HG02970 (cell line): Measurements from ENCODE around the gene TACC3.
A peak's percentile ranks its signal among the peaks of the same experiment; 100 is the strongest.
"Not testable (repeated sequence)": the region's sequence is repeated elsewhere in the genome, so short reads cannot be mapped to it uniquely, and the experiment has no call there.

Source experiments
- ATAC-seq: cut with Tn5 transposase; IDR thresholded peaks from one replicate; pipeline ENCODE4 v1.9.1; 2021; ENCODE audit warnings: mild to moderate bottlenecking, moderate library complexity, moderate number of reproducible peaks; ENCODE audit not compliant: unreplicated experiment, low FRiP score

TACC3 gene

DNA sequence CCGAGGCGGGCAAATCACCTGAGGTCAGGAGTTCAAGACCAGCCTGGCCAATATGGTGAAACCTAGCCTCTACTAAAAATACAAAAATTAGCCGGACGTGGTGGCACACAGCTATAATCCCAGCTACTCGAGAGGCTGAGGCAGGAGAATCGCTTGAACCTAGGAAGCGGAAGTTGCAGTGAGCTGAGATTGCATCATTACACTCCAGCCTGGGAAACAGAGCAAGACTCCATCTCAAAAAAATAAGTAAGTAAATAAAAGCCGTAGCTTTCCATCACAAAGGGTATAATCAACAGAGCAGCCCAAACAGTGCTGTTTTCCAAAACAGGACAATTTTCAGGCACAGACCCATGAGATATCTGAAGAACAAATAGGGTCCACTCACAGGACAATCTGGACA is 19.6 kb upstream of the TACC3 start:
- ATAC-seq = not testable (repeated sequence)

DNA sequence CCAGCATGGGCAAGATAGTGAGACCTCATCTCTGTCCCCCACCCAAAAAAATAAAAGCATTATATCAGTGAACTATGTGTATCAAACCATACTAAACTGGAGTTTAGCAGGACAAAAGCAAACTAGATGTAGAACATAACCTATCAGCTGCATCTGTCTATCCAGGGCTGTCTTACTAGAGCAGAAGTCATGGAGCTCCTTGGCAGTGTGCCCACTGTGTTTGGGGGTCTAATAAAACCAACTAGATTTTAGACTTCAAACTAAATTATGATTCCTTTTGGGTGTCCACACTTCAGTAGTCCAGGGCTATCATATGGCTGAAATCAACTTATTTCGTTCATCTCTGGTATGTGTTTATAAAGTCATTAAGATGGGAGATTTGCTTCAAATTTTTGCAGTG is 17.5 kb upstream of the TACC3 start:
- ATAC-seq = no peak

- ATAC-seq = no peak
Observed at GRCh38 chr4:1705732-1706131, 15.6 kb upstream of the TACC3 start.

- no peak for ATAC-seq
Observed at GRCh38 chr4:1706358-1706757, 15.0 kb upstream of the TACC3 start.

DNA sequence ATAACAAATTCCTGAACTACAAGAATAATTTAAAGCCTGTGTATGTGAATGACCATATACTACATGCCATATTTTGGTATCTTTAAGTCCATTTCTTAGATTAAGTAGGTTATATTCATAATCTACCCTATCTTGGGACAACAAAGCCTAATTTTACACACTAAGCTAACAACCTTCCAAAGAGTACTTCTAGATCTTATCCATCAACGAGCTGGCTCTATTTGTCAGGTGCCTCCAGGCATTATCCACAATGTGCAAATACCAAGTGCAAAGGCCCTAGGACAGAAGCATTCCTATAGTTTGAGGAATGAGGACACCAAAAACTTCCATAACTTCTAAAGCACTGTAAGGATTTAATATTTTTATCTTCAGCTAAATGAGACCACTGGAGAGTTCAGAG is 12.7 kb upstream of the TACC3 start:
- ATAC-seq = no peak

DNA sequence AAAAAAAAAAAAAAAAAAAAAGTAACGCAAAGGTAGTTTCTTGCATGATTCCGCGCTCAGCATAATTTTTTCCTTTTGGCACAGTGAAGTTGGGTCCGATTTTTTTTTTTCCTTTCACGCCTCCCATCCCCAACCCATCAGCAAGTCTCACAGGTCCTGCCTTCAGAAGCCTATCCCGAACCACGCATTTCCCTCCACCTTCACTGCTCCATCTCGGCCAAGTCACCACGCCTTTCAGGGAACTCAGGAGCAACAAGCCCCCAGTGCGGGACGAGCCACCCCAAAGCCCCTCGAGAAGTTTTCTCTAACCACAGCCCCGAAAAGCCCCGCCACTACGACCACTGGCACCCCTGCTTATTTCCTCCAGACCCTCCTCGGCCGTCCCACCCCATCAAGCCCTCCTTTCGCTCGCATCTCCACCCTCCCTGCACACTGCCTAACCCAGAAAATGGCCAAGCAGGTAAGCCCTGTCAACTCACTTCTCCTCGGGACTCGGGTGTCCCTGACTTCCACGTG is 10.2 kb upstream of the TACC3 start:
- ATAC-seq = no peak

DNA sequence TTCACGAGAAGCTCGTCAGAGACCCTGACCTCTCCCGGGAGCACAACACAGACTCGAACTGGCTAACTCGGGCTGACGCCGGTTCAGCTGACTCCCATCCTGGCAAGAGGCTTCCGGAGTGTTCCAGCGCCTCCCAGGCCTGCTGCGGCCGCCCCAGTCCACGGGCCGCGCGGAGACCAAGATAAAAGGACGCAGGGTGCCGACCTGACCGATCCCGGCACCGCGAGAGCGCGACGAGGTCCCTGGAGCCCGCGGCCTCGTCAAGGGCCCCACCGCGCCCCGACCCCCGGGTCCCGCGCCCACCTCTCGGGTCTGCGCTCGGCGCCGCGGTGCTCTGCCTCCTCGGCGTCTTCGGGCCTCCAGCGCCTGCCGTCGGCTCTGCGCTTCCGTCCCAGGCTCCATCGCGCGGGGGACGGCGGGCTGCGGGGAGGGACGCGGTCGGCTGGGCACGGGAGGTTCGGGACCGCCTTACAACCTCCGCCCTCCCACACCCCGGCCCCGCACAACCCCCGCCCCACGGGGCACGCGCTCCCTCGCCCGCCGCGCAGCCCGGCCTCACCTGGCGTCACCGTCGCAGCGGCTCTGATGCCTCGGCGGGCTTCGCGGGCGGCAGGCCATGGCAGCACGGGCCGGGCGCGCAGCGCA is 9.6 kb upstream of the TACC3 start:
- ATAC-seq = peak; percentile 11

DNA sequence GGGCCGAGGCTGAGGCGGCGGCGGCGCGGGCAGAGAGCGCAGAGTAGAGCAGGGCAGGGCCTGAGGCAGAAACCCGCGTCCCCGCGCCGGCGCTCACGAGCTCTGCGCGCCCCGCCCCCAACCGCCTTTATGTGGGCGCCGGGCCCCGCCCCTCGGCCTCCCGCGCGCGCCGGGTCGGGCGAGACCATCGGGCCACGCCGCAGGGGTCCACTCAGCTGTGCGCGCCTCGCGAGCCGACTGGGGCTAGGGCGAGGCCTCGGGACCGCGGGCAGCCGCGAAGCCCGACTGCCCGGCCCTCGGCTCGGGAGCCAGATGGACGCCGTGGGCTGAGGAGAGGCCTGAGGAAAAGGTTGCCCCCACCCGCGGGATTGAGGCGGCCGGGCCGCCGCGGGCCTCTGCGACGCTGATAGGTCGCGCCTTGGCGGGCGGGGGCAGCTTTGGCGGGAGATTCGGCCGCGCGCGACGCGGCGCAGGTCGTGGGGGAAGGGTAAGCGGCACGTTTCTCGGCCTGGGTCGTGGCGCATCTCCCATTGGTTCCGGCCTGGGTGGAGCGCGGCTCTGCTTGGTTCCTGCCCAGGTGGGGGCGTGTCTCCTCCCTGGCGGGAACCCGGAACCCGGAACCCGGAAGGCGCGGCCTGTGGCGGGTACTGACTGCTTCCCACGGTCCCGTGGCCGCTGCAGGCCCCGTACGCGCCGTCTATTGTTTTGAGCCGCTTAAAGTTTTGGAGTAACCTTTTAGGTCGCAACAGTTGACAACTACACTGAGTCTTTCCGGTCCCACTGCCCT is 8.9 kb upstream of the TACC3 start, which contains the start of gene SLBP:
SLBP (minus strand) TSS at position 104 of the 787 bp plus-strand sequence. CDS start 131 bp downstream, outside the sequence.
- peak; percentile 76 for ATAC-seq

GRCh38 chr4:1713003-1713851 is 8.1 kb upstream of the TACC3 start:
- ATAC-seq = no peak

DNA sequence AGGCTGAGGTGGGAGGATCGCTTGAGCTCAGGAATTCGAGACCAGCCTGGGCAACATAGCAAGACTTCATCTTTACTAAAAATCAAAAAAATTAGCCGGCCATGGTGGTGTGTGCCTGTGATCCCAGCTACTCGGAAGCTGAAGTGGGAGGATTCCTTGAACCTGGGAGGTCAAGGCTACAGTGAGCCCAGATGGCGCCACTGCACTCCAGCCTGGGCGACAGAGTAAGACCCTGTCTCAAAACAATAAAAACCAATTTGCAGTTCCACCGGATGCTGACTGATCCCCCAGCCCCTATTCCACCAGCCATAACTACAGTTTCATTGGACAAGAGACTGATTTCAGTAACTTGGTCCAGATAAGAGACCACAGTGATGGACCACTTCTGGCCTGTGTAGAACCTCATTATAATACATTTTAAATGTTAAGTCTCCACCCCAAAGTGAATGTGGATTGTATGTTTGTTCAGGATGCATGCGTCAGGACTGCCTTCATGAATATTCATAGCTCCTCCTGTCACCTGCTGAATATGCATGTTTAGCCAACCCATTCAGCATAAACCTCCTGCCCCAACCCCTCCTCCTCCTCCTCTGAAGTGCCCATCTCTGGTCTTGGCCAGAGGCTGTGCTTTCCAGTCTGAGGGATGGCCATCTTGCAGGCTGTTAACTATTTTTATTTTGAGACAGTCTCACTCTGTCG is 6.9 kb upstream of the TACC3 start:
- no peak for ATAC-seq

DNA sequence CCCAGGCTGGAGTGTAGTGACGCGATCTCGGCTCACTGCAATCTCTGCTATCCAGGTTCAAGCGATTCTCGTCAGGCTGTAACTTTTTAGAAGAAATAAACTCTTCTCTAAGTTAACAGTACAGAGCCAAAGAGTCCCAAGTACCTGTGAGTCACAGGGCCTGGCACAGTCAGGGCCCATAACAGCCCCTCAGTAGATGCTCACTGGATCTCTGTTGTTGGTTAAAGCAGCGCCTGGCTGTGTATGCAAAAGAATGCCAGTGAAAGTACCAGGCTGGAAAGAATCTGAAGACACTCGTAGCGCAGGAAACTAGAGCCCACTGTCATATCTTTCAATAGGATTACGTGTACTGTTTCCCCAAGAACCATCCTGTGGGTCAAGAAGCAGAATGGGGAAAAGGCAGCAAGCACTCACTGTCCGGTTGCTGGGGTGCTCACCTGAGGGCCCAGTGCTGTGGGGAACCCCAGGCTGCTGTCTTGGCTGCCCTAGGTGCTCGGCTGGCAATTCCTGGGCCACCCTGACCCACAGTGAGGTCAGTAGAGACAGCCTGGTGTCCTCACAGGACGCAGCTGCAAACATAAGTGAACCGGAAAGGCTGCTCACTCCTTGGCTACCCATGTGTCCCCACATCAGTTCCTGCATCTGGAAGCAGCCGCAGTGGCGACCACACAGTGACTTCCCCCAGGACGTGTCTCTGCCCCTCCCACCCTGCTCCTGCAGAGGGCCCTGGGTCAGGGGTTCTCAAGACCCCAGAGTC is 6.1 kb upstream of the TACC3 start:
- ATAC-seq = no peak

- no peak for ATAC-seq
Observed at GRCh38 chr4:1716065-1716945, 5.0 kb upstream of the TACC3 start.

- ATAC-seq = no peak
Observed at GRCh38 chr4:1717129-1718094, 3.9 kb upstream of the TACC3 start.

GRCh38 chr4:1718095-1718850 is 3.0 kb upstream of the TACC3 start:
- no peak for ATAC-seq

GRCh38 chr4:1720163-1720983 is 948 bp upstream of the TACC3 start:
- ATAC-seq = peak; percentile 0
